ENCODE measurements around the gene C2CD4B.

Gene C2CD4B

GRCh38 chr15:62118520-62119226 lies 46.4 kb downstream of the C2CD4B start:
- no peak for DNase-seq

DNA sequence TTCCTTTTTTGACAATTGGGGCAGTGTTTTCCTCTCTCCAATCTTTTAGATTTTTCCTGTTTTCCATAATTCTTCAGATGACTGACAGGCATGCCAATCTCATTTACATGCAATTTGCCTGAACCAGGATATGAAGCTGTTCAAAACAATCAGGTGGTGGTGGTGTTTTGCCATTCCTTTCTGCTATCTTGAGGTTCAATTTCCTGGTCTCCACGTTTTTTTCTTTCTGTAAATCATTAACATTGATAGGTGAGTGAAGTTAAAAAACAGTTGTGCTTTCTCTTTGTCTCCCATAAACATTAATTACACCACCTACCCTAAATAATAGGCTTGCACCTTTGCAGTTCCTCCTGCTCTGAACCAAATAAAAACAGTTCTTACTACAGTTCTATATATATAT lies 49.2 kb downstream of the C2CD4B start:
- no peak for DNase-seq

Data from right forelimb (tissue), 1 donor.